ENCODE measurements around the gene TMCC1.

- TF ChIP-seq, protein P1, sequence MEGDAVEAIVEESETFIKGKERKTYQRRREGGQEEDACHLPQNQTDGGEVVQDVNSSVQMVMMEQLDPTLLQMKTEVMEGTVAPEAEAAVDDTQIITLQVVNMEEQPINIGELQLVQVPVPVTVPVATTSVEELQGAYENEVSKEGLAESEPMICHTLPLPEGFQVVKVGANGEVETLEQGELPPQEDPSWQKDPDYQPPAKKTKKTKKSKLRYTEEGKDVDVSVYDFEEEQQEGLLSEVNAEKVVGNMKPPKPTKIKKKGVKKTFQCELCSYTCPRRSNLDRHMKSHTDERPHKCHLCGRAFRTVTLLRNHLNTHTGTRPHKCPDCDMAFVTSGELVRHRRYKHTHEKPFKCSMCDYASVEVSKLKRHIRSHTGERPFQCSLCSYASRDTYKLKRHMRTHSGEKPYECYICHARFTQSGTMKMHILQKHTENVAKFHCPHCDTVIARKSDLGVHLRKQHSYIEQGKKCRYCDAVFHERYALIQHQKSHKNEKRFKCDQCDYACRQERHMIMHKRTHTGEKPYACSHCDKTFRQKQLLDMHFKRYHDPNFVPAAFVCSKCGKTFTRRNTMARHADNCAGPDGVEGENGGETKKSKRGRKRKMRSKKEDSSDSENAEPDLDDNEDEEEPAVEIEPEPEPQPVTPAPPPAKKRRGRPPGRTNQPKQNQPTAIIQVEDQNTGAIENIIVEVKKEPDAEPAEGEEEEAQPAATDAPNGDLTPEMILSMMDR (conservative IDR thresholded peaks at IDR 0.05; ENCODE audit: low read depth, low read length), result no peak
- TF ChIP-seq EZH2 (IDR thresholded peaks at IDR 0.05; ENCODE audit: low read length, unreplicated experiment), result no peak
- no peak for TF ChIP-seq EZH2phosphoT487 (IDR thresholded peaks at IDR 0.05; ENCODE audit: borderline replicate concordance, low read length)
These were observed 97.4 kb downstream of the TMCC1 start for GRCh38 chr3:129796146-129796545.
